GM21786 (cell line): ENCODE data around the gene RIC8B.
A peak's percentile ranks its signal among the peaks of the same experiment; 100 is the strongest.
"Not testable (repeated sequence)": the region's sequence is repeated elsewhere in the genome, so short reads cannot be mapped to it uniquely, and the experiment has no call there.

Experiments used
- ATAC-seq: cut with Tn5 transposase; IDR thresholded peaks from one replicate; pipeline ENCODE4 v1.9.1; 2021; ENCODE audit not compliant: unreplicated experiment

Gene RIC8B

DNA sequence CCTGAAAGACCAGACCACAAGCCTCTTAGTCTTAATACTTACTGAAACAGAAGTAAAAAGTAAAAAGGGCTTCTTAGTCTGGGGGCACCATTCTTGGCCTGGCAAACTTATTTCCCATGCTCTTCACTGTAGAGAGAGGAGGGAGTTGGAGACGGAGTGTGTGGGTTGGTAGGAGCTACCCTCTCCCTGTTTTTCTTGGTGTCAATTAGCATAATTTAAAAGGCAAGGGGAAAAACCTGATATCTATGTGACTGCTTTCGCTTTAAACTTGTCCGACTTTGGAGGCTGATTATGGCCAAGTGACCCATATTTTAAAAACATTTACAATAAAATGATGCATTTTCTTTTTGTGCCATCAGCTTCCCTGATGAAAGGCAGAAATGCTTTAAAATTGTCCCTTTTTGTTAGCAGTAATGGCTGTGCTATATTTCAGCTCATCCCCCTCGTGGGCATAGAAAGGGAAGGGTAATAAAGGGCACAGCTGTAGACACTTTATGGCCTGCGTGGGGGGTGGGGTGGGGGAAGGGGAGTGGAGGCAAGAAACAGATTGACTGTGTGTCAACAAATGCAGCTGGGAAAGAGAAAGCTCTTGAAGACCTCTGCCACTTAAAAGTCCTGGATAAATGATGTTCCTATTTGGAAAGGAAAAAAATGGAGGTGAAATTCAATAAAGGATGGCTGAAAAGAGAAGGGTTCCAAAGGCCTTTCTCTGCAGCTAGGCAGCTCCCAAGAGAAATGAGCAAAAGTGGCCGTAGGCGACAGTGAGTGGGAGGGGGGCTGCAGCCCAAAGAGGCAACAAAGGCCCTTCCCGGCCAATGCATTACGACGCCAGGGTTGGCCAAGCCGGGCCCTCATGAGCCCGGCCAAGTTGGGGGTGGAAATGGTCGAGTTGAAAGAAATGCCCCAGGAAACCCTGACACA lies 123.8 kb downstream of the RIC8B start:
- no peak for ATAC-seq

DNA sequence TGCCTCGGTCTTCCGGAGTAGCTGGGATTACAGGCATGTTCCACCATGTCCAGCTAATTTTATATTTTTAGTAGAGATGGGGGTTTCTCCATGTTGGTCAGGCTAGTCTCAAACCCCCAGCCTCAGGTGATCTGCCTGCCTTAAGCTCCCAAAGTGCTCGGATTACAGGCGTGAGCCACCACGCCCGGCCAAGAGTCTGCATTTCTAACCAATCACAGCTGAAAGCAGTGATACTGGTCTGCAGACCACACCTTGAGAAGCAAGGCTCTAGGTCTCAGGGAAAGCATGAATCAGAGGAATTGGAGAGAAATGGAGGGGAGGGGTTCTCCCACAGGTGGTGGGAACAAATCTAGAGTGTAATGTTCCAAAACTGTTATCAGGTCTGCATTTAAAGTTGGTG lies 126.1 kb downstream of the RIC8B start:
- ATAC-seq, result no peak

DNA sequence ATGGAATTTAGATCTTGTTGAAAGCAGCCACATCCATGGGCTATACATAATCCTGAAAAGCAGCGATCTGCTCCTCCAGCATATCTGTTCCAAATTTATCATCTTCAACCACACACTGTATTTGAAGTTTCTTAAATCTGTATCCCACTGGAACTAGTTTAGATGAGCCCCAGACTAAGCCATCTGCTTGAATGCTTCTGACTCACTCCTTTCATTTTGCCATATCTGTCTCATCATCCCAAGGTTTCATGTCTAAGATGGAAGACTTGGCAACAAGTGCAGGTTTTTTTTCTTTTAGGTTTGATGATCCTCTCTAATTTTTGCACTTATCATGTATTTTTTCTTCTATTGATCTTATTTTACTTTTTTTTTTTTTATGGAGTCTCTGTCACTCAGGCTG lies 126.8 kb downstream of the RIC8B start:
- ATAC-seq, result no peak

DNA sequence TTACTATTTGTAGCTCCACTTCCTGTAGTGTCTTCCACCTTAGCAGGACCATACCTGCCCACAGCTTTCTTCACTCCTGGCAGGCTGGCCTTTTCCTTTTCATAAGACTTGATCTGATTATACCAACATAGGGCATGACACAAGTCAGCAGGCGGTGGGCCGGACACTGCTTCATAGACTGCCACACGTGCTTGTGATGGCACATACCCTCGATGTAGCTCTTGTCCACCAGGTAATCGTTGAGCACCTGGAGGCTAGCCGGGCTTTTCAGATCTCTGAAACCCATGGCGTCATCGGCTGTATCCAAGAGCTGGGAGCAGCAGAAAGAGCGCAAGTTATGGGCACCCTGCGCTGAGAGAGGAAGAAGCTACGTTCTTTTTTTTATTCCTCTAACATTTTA lies 127.6 kb downstream of the RIC8B start:
- ATAC-seq, result no peak

DNA sequence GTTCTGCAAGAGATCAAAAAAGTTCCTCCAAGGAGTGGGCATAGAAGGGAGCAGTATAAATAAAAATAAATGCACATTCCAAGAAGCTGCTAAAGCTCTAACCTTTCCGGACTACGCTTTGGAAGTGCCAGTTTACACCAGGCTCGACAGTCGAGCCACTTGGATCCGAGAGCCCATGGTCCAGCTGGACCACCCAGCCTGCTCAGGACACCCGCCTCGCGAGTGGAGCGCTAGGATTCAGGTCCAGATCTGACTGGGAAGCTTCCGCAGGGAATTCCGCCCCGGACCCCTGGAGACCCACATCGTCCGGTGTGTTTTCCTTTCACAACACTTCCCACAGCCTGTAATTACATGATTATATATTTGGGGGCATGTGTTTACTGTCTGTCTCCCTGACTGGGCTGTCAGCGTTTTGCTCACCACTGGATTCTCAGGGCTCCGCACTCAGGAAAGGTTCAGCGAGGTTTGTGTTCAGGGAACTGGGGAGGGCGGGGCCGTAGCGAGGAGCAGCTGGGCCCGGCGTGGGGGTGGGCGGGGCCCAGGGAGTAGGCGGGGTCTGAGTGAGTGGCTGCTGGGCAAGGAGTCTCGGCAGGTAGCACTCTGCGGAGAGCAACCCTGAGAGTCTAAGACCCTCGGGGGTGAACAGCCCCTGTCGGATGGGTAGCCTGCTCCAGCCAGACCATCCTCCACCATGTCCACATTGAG lies 128.9 kb downstream of the RIC8B start:
- ATAC-seq, result peak; percentile 61

DNA sequence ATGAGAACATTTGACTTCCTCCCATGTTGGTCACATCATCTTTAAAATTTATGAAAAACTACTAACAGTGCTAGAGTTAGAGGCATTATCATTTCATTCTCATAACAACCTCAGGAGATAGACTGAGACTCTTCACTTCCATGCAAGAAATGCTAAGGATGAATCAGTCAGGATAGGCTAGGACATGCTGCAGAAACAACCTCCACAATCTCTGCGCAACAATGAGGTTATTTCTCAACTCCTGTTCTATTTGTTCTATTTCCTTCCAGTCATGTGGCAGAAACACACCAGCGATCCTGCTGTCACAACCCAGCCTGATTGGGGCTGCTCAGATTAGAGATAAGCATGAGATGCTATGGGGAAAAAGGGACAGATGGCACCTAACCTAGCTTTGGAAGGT lies 132.2 kb downstream of the RIC8B start:
- no peak for ATAC-seq

DNA sequence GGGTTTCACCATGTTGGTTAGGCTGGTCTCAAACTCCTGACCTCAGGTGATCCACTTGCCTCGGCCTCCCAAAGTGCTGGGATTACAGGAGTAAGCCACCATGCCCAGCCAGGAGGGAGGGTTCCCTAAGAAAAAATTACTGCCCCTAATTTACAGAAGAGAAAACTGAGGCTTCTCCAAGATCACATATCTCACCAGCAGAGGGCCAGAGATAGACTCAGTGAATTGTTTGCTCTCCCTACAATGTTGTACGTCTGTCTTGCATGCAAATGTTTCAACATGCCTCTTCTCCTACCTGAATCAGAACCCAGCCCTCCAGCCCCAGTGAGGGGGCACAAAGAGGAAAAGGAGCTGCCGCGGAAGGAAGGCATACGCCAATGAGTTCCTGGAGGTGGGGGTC lies 132.9 kb downstream of the RIC8B start:
- ATAC-seq, result no peak

DNA sequence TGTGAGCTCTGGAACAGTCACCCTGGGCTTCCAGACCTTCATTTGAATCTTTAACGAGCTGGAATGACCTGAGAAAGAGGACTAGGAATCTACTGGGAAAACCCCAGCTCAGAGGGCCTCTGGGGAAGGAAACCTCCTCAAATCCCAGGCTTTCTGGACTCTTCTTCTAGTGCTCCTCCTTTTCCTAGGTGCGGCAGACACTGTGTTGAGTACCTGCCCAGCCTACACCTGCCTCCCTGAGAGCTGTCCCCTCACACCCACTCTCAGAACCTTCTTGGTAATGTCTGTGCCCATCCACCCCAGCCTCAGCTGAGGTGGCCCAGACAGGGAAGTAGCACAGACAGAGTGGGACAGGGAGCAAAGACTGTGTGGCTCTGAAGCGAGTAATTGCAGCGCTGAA lies 133.4 kb downstream of the RIC8B start:
- no peak for ATAC-seq

DNA sequence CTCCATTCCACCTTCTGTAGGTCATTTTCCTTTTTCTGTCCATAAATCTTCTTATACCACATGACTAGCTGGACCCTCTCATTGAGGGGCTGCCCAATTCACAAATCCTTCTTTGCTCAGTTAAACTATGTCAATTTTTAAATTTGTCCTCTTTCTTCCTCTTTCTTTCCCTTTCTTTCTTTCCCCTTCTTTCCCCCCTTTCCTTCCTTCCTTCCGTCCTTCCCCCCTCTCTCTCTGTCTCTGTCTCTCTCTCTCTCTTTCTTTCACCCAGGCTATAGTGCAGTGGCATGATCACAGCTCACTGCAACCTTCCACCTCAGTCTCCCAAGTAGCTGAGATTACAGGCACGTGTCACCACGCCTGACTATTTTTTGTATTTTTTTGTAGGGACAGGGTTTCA lies 134.1 kb downstream of the RIC8B start:
- no peak for ATAC-seq

DNA sequence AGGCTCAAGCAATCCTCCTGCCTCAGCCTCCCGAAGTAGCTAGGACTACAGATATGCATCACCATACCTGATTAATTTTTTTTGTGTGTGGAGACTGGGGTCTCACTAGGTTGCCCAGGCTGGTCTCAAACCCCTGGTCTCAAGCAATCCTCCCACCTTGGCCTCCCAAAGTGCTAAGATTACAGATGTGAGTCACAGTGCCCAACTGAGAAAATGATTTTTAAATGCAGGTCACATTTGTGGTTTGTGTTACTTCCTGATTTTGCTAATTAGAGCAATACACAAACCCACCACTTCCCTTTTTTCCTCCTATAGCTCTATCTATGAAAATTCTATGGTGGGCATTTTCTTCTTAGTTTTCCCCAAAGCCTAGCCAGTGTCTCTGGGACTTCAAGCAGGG lies 135.7 kb downstream of the RIC8B start:
- peak; percentile 76 for ATAC-seq

DNA sequence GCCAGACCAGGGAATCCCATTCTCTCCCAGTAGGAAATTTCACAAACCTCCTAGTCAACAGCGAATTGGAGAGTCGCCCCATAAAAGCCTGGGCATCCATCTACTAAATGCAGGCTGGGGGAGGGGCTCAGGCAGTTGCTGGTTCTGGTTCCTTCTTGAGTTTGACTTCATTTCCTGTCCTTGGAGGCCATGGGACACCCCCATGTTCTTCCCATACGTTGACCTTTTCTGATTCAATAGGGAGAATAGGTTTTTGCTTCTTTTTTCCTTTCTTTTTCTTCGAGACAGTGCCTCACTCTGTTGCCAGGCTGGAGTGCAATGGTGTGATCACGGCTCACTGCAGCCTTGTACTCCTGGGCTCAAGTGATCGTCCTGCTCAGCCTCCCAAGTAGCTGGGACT lies 137.1 kb downstream of the RIC8B start:
- no peak for ATAC-seq

DNA sequence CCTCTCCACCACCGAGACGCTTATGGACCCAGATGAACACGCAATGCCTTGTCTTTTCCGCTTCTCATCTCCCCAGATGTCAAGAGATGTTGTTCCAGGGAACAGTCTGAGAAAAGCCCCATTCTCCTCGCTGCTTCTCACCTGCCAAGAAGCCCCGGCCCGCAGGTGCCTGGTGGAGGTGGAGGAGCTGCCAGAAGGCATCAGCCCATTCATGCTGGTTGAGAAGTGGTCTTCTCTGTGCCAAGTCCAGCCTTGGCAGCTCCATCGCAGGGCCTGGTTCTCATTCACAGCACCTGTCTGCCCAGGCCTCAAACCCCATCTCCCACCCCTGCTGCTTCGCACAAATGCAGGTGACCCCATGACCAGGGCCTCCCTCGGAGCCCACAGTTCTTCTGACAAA lies 139.0 kb downstream of the RIC8B start:
- no peak for ATAC-seq

DNA sequence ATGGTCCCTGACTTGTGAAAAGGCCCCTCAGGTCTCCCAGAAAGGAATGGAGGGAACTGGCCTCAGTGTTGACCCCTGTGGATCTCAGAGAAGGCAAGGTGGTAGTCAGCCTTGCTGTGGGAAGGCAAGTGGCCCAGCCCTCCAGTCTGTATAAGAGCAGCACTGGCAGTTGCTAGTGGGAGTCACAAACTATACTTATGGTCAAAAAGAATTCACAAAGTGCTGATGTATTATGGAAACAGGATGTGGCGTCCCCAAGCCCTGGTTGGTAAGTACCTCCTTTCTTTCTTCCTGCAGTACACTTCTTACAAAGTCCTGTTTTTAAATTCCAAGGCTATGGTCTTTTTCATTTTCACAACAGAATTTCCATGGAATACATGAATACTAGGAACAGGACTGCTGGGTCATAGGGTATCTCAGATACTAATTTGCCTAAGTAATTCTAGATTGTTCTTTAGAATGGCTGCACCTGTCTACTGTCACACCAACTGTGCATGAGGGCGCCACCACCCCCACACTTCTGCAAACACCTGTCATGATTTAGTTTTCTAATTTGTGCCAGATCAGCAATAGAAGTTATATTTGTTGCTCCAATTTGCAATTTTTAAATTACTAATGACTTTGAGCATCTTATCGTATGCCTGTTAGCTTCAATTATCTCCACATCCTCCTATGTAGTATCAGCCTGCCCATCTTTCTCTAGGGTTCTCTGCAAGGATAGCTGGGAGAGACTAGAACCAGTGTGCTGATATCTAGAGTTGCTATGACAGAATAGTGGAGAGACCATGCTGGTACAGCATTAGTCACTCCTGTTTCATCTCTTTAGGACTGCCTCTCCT lies 140.5 kb downstream of the RIC8B start:
- peak; percentile 59 for ATAC-seq

DNA sequence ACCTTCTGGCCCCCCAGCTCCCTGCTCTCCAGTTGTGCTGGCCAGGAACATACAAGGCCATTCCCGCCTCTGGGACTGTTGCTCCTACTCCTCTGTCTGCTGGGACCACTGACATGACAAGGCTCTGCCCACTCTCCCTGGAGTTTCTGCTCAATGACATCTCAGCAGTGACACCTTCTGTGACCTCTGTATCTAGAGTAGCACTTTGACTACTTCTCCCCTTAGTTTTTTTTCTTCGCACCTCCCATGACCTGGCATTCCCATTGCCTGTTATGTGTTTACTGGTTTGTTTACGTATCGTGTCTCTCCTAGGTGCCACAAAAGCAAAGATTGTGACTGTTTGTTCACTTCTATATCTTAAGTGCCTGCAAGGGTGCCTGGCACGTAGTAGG lies 141.1 kb downstream of the RIC8B start:
- no peak for ATAC-seq

DNA sequence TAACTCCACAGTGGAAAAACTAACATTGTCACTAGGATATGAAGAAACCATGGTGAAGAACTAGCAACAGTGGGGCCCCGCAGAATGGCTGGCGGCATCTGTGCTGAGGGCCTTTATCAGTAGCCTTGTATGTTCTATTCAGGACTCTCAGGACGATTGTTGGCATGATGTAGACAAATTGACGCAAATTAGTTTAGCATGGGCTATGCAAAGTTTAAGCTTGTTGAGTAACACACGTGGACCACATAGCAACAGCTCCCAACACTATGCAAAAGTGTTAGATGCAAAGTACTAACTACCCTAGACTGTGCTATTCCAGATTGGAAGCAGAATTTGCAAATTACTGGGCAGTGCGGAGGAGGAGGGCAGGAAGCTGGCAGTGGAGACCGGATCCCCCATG lies 143.0 kb downstream of the RIC8B start:
- no peak for ATAC-seq

DNA sequence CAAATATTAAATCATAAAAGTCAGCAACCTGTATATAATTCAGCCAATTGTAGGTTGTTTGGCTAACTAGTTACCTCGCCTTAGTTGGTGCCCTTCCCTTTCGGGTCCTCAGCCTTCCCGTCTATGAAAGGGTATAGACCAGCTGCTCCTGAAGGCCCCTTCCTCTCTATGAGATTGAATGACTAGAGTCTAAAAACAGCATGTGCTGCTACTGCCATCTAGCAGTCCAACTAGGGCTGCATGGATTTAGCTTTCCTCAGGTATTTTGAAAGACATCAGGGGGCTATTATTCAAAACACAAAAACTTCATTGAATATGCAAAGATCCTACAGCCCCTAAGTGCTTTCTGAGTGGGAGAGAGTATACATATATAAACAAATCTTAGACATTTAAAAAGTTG lies 144.3 kb downstream of the RIC8B start:
- ATAC-seq, result no peak

DNA sequence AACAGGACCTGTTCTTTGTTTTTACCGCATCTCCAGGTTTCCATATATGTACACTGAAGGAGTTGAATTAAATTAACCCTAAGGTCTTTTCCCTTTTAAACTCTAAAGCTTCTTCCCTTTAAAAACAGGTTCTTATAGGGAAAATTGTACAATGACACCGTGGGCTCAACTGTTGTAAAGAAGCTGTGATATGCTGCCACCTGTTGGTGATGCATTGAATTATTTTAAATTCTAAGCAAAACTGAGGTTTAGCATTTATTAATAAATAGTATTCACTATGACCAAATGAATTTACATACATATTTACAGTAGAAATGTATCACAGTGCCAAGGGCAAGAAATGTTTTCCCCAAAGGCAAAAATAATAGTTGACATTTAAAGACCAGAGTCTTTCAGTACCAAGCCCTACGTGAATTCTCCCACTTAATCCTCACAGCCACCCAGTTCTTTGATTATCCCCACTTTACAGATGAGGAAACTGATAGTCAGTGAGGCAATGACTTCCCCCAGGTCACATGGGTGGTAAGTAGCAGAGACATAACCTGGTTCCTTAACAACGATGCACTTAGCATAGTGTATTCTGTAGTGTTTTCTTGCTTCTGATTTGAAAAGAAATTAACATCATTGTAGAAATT lies 145.5 kb downstream of the RIC8B start:
- ATAC-seq, result no peak

DNA sequence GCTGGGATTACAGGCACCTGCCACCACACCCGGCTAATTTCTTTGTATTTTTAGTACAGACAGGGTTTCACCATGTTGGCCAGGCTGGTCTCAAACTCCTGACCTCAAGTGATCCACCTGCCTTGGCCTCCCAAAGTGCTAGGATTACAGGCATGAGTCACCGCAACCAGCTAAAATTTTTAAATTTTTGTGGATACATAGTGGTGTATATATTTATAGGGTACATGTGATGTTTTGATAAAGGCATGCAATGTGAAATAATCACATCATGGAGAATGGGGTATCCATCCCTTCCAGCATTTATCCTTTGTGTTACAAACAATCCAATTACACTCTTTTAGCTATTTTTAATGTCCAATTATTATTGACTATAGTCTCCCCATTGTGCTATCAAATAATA lies 147.5 kb downstream of the RIC8B start:
- ATAC-seq, result not testable (repeated sequence)

DNA sequence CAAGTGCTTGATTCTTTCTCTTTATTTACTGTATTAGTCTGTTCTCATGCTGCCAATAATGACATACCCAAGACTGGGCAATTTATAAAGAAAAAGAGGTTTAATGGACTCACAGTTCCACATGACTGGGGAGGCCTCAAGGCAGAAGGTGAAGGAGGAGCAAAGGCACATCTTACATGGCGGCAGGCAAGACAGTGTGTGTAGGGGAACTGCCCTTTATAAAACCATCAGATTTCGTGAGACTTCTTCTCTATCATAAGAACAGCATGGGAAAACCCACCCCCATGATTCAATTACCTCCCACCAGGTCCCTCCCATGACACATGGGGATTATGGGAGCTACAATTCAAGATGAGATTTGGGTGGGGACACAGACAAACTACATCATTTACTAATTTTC lies 149.1 kb downstream of the RIC8B start:
- ATAC-seq, result not testable (repeated sequence)

DNA sequence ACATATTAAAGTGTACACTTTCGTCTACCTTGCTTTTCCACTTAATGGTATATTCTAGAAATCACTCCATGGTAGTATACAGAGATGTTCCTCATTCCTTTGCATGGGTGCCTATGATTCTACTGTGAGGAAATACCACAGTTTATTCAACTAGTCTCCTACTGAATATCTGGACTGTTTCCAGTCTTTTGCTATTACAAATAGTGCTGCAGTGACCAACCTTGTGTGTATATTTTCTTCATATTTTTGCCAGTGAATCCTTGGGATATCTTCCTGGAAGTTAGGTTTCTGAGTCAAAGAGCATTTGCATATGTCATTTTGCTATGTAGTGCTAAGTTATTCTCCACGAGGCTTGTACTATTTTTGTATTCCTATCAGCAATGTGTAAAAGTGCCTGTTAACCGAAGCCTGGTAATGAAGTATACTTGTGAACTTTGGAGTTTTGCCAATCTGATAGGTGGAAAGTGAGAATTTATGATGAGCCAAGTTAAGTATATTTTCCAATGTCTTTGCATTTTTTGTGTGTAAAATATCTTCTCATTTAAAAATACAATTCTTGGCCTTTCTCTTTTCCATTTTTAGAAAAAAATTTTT lies 149.9 kb downstream of the RIC8B start:
- no peak for ATAC-seq

DNA sequence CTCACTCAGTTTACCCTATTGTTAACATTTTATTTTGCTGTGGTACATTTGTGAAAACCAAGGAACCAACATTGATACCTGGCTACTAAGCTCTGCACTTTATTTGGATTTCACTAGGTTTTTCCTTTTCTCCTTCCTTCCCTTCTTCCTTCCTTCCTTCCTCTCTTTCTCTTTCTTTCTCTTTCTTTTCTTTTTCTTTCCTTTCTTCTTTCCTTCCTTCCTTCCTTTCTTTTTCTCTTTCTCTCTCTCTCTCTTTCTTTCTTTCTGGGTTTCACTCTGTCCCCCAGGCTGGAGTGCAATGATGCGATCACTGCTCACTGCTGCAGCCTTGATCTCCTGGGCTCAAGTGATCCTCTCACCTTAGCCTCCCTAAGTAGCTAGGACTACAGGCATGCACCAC lies 152.2 kb downstream of the RIC8B start:
- ATAC-seq, result no peak
